ENCODE measurements around the gene SNTG2. TPM values are rescaled to one million over a fixed set of nuclear protein-coding genes. Genes with fewer than 3 reads are reported as not detected.

Gene SNTG2
- total and polyA plus RNA-seq, 2 donors (not counting 3 experiments of a cell fraction or from before 2014, with no cell fraction given) = not detected

GRCh38 chr2:1283871-1284270 lies 333.2 kb downstream of the SNTG2 start:
- H3K9me1 ChIP-seq (replicated peaks; ENCODE audit: control insufficient read depth, extremely low read depth, insufficient read depth, low read length) = no peaks in the 10 kb centered on the region
- H3K79me2 ChIP-seq (ENCODE audit: control insufficient read depth, insufficient read depth, low read length) = no peaks in the 10 kb centered on the region
- ChIA-PET POLR2A (no interaction called here), CTCF (no interaction called here)
- peaks cover 4% of the 10 kb centered on the region for H3K9me3 ChIP-seq (replicated peaks; ENCODE audit: control insufficient read depth, insufficient read depth, low read length)
- no peaks in the 10 kb centered on the region for H3K27me3 ChIP-seq (ENCODE audit: control insufficient read depth in 2 of 2, insufficient read depth in 2 of 2, low read length in 2 of 2)
- intact Hi-C loops (cut with micrococcal nuclease) (no loop called here), dilution Hi-C loops (cut with MboI; ENCODE audit: extremely low pct_ligation_motif_present, low sequenced_read_pairs) (no loop called here)
- H4K20me1 ChIP-seq (replicated peaks; ENCODE audit: control insufficient read depth, extremely low read depth, insufficient read depth, low read length) = no peaks in the 10 kb centered on the region
- FAIRE-seq (no peak), DNase-seq (ENCODE audit: low read depth, low spot score) (no peak)
- H3K9ac ChIP-seq (replicated peaks; ENCODE audit: extremely low read depth, insufficient read depth, low read length) = no peak overlapping the region
- no peak for TF ChIP-seq MAX (IDR thresholded peaks at IDR 0.05; ENCODE audit: insufficient read depth, insufficient read length)
- BruUV-seq (replicated peaks) = no TSS peak
- no peak overlapping the region for H3K27ac ChIP-seq (ENCODE audit: insufficient read depth, low read depth, low read length)
- H3K4me1 ChIP-seq (ENCODE audit: control insufficient read depth, extremely low read depth, insufficient read depth, low read length) = no peaks in the 10 kb centered on the region
- H3K4me3 ChIP-seq (replicated peaks in 1 of 3; ENCODE audit: insufficient read depth in 1 of 3, low read depth in 1 of 3, low read length in 3 of 3) = no peak overlapping the region
- H3K36me3 ChIP-seq (ENCODE audit: control insufficient read depth in 2 of 2, extremely low read depth in 1 of 2, insufficient read depth in 2 of 2, low read length in 2 of 2) = no peaks in the 10 kb centered on the region
- no peak overlapping the region for H2AFZ ChIP-seq (ENCODE audit: low read depth, low read length)
- H3K4me2 ChIP-seq (ENCODE audit: insufficient read depth, low read length) = no peak overlapping the region

GRCh38 chr2:1286929-1287328 lies 336.3 kb downstream of the SNTG2 start:
- DNase-seq (ENCODE audit: low read depth, low spot score) (no peak), FAIRE-seq (no peak)
- no peak overlapping the region for H3K27ac ChIP-seq (ENCODE audit: insufficient read depth, low read depth, low read length)
- H3K4me1 ChIP-seq (ENCODE audit: control insufficient read depth, extremely low read depth, insufficient read depth, low read length) = no peaks in the 10 kb centered on the region
- no peak for TF ChIP-seq CTCF (IDR thresholded peaks at IDR 0.05; ENCODE audit: extremely low read depth in 1 of 2, insufficient read depth in 1 of 2, low read depth in 1 of 2, low read length in 2 of 2)
- no peak for TF ChIP-seq MYC (IDR thresholded peaks at IDR 0.05; ENCODE audit: low read depth, low read length)
- no peak for TF ChIP-seq POLR2AphosphoS5 (IDR thresholded peaks at IDR 0.05; ENCODE audit: insufficient read depth, low read depth, low read length)
- no peak for TF ChIP-seq FOS (IDR thresholded peaks at IDR 0.05; ENCODE audit: borderline replicate concordance, insufficient read depth, low read length)
- no peak for TF ChIP-seq MAX (IDR thresholded peaks at IDR 0.05; ENCODE audit: insufficient read depth, insufficient read length)
- no peak for TF ChIP-seq JUN (IDR thresholded peaks at IDR 0.05; ENCODE audit: borderline replicate concordance, insufficient read depth, insufficient read length, low read depth)
- TF ChIP-seq GATA2 (IDR thresholded peaks at IDR 0.05; ENCODE audit: insufficient read depth, insufficient read length, low read depth, low read length) = no peak
- TF ChIP-seq POLR2A (IDR thresholded peaks at IDR 0.05; ENCODE audit: low read depth, low read length) = no peak
- TF ChIP-seq EZH2 (IDR thresholded peaks at IDR 0.05; ENCODE audit: borderline replicate concordance, low read depth, low read length, severe bottlenecking) = no peak
- no peak overlapping the region for H2AFZ ChIP-seq (ENCODE audit: low read depth, low read length)
- no peaks in the 10 kb centered on the region for H3K9me3 ChIP-seq (replicated peaks; ENCODE audit: control insufficient read depth, insufficient read depth, low read length)
- intact Hi-C loops (cut with micrococcal nuclease) (no loop called here), dilution Hi-C loops (cut with MboI; ENCODE audit: extremely low pct_ligation_motif_present, low sequenced_read_pairs) (no loop called here)
- H3K9ac ChIP-seq (replicated peaks; ENCODE audit: extremely low read depth, insufficient read depth, low read length) = no peak overlapping the region
- no peak overlapping the region for H3K4me3 ChIP-seq (replicated peaks in 1 of 3; ENCODE audit: insufficient read depth in 1 of 3, low read depth in 1 of 3, low read length in 3 of 3)
- no peaks in the 10 kb centered on the region for H3K27me3 ChIP-seq (ENCODE audit: control insufficient read depth in 2 of 2, insufficient read depth in 2 of 2, low read length in 2 of 2)
- no peak overlapping the region for H3K4me2 ChIP-seq (ENCODE audit: insufficient read depth, low read length)
- no peaks in the 10 kb centered on the region for H3K36me3 ChIP-seq (ENCODE audit: control insufficient read depth in 2 of 2, extremely low read depth in 1 of 2, insufficient read depth in 2 of 2, low read length in 2 of 2)
- BruUV-seq (replicated peaks) = no TSS peak
- POLR2A ChIA-PET = no interaction called here
- CTCF ChIA-PET = no interaction called here
- no peaks in the 10 kb centered on the region for H3K9me1 ChIP-seq (replicated peaks; ENCODE audit: control insufficient read depth, extremely low read depth, insufficient read depth, low read length)
- no peaks in the 10 kb centered on the region for H3K79me2 ChIP-seq (ENCODE audit: control insufficient read depth, insufficient read depth, low read length)
- H4K20me1 ChIP-seq (replicated peaks; ENCODE audit: control insufficient read depth, extremely low read depth, insufficient read depth, low read length) = no peaks in the 10 kb centered on the region
